Measurements from ENCODE around the gene DRG2.

The DRG2 gene

DNA sequence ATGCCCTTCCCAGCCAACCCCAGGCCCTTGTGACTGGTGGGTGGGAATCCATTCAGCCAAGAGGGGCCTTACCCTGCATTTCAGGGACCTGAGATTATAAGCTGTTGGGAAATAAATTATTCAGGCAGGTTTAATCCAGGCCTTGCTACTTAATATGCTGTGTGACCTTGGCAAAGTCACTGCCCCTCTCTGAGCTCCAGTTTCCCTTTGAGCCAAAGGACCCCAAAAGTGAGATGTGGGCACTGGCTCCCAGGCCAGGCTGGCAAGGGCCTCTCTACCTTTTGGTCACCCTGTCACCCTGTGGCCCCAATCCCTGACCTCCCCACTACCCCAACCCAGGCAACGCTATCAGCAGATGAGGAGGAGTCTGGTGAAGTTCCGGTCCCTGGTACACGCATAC, 54.7 kb downstream of the DRG2 start:
- no peak overlapping the region for H3K4me3 ChIP-seq (ENCODE audit: low read depth, low read length)

DNA sequence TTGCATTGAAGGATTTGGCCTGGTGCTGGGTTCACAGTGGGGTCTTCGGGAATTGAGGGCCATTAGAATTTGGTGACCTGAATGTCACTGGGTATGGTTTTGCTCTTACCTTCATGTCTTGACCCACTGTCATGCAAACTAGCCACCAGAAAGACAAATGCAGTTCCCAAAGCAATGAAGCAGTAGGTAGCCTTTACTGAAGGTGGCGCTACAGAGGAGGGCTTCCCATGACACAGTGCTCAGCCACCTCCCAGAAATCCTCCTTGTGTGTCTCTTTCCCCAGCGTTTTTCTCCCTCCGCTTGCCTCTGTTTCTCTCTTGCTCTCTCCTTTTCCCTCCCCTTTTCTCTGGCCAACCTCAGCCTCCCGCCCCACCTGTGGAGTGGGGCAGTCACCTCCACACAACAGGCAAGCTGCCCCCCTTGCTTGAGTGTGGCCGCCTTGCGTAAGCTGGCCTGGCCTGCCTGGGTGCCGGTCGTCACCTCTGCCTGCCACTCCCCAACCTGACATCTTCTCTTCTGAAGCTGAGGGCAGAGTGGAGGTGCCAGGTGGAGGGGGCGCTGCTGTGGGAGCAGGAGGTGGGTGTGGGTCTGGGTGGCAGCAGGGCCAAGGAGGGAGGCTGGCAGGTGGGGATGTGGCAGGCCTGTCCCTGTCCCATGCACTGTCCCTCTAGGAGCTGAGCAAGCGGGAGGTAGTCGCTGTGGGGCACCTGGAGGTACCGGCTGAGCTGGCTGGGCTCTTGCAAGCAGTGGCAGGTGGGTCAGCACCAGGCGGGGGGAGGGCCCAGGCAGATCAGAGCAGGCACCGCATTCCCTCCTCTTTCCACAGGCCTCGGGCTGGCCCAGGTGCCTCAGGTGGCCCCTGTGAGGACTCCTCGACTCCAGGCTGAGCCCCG, 55.5 kb downstream of the DRG2 start:
- no peak overlapping the region for H3K4me3 ChIP-seq (ENCODE audit: low read depth, low read length)

DNA sequence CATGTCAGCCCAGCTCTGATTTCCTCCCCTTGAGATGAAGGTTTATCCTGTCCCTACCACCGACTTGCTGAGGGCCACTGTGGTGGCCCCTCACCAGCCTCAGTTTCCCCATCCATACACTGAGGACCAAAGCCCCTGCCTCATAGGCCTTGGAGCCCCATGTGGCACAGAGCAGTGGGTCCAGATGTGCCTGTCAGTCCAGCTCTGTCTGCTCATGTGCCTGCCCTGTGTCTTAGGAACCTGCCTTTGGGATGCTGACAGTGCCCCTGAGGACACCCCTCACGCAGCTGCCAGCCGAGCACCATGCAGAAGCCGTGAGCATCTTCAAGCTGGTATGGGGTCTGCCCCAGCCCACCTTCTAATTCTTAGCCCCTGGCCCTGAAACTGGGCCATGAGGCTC, 56.5 kb downstream of the DRG2 start:
- no peak overlapping the region for H3K4me3 ChIP-seq (ENCODE audit: low read depth, low read length)

DNA sequence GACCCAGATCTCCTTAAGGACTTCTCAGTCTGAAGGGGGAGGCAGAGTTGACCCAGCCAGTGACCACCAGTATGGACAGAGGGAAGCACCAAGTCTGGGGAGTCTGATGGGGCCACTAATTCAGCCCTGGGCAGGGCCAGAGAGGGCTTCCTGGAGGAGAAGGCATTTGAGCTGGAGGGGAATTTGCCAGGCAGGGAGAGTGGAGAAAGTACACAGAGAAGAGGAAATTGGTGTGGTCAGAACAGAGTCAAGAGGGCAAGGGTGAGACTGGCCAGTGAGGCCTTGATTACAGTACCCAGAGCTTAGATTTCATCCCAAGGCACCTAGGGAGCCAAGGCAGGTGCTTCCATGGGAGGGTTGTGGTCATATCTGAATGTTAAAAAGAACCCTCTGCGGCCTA, 57.1 kb downstream of the DRG2 start:
- no peak overlapping the region for H3K4me3 ChIP-seq (ENCODE audit: low read depth, low read length)

DNA sequence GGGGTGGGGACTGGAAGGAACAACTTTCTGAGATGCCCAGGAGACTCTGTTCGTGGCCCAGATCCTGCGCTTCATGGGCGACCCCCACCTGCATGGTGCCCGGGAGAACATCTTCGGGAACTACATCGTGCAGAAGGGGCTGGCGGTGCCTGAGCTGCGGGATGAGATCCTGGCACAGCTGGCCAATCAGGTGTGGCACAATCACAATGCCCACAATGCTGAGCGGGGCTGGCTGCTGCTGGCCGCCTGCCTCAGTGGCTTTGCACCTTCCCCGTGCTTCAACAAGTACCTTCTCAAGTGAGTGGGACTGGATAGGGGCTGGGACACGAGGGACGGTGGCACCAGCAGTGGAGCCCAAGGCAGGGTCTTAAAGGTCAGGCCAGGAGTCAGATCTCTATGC, 58.1 kb downstream of the DRG2 start:
- no peak overlapping the region for H3K4me3 ChIP-seq (ENCODE audit: low read depth, low read length)

DNA sequence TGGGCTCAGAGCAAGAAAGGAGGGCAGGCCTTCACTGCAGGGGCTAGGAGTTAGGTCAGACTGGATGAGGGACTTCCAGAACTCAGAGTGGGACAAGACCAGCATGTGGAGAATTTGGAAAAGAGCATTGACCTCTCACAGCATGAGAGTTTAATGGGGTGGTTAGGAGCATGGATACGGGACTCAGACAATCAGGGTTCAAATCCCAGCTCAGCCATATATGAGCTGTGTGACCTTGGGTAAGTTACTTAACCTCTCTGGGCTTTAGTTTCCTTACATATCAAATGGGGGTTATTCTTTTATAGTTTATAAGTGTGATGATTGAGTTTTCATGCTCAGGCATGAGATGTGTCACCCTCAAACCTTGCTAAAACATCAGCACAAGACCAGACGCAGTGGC, 58.5 kb downstream of the DRG2 start:
- no peak overlapping the region for H3K4me3 ChIP-seq (ENCODE audit: low read depth, low read length)

DNA sequence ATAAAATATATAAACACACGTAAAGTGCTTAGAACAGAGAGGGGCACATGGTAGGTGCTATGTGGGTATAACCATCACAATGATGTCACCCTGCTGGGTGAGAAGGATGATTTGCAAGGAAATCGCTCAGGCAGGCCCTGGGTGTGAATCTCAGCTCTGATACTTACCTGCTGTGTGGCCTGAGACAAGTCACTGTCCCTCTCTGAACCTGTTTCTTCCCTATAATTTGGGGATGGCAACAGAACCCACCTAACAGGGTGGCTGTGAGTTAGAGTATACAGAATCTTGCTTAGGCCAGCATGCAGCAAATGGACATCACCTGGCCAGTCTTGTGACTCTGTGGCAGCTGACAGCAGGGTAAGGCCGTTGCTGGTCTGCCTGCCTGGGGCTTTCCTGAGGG, 59.2 kb downstream of the DRG2 start:
- no peak overlapping the region for H3K4me3 ChIP-seq (ENCODE audit: low read depth, low read length)

DNA sequence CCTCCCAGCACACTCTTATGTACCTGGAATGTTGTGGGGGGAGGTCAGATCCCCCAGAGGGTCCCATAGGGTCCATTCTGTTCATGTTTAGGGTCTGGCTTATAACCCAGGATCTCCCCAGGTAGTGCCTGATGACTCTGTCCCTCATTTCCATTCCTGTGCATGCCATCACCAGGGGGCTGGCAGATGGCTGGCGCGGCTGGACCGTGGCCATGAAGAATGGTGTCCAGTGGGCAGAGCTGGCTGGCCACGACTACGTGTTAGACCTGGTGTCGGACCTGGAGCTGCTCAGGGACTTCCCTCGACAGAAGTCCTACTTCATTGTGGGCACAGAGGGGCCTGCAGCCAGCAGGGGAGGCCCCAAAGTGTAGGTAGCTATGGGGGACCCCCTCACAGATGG, 60.8 kb downstream of the DRG2 start:
- H3K4me3 ChIP-seq (ENCODE audit: low read depth, low read length), result no peak overlapping the region

DNA sequence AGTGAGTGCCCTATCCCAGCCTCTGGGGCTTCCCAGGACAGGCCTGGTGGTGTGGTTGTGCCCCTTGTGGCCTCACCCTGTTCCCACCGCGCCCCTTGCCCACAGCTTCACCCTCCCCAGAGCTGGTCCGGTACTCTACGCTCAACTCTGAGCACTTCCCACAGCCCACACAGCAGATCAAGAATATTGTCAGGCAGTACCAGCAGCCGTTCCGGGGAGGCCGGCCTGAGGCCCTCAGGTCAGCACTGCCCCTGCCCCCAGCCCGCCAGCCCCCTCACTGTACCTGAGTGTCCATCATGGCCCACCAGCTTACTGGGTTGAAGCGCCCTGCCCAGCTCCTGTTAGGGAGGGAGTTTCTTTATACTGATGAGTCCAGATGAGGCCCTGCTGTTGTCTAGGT, 63.5 kb downstream of the DRG2 start:
- no peak overlapping the region for H3K4me3 ChIP-seq (ENCODE audit: low read depth, low read length)

DNA sequence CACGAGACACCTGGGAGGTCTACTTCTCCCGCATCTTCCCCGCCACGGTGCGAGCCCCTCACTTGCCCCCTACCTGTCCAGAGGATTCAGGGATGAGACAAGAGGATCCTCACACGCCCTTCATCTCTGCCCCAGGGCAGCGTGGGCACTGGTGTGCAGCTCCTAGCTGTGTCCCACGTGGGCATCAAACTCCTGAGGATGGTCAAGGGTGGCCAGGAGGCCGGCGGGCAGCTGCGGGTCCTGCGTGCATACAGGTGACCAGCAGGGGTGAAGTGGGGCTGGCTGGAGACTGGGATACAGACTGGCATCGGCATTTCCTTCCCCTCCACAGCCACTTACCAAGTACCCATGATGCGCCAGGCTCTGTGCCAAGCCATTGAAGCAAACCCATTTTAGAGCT, 67.4 kb downstream of the DRG2 start:
- no peak overlapping the region for H3K4me3 ChIP-seq (ENCODE audit: low read depth, low read length)

DNA sequence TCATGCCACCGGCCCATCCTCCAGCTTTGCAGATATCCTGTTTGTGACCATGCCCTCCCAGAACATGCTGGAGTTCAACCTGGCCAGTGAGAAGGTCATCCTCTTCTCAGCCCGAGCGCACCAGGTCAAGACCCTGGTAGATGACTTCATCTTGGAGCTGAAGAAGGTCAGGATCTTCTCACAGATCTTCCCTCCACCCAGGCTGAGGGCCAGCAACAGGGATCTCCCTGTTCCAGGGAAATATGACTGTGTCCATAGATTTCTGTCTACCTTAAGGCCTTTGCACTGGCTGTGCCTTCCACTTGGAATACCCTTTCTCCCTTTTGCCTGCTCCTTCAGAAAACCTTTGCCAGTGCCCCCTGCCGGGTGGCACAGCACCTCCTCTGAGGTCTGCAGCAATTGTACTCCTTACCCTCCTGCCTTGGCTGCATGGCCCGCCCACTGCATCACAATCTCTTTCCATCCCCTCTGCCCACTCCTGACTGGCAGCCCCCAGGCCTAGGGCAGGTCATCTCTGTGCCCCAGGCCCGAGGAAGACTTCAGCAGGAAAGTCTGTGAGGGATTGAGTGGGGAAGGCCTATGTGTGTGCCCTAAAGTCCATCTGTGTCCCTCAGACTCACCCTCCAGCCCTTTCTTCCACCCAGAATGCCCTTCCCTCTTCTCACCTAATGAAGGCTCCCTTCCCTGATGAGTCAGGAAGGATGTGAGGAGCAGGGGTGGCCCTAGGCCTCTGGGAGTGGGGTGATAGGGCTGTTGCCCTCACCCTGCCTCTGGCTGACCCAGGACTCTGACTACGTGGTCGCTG, 68.6 kb downstream of the DRG2 start:
- no peak overlapping the region for H3K4me3 ChIP-seq (ENCODE audit: low read depth, low read length)

DNA sequence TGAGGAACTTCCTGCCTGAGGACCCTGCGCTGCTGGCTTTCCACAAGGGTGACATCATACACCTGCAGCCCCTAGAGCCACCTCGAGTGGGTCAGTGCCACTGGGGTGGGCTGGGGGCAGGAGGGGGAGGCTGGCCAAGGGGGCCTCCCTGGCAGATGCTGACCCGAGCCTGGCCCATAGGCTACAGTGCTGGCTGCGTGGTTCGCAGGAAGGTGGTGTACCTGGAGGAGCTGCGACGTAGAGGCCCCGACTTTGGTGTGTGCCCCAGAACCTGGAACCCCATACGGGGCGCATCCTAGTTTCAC, 69.2 kb downstream of the DRG2 start:
- H3K4me3 ChIP-seq (ENCODE audit: low read depth, low read length), result no peak overlapping the region

Measured in iPS-11a (cell line).